Loucy (cell line): ENCODE measurements around the gene PIR.

ENCODE experiments used
- EZH2phosphoT487 ChIP-seq: fragments of 200-600 bp; IDR thresholded peaks from 2 replicates; pipeline ENCODE4 v1.6.1; 2018; ENCODE audit warnings: antibody characterized with exemption, mild to moderate bottlenecking, moderate library complexity, borderline replicate concordance
- TF ChIP-seq, protein P1 (sequence below): fragments of 200-600 bp; sonication (generic); conservative IDR thresholded peaks from 2 replicates; pipeline ENCODE4 v1.5.1; 2014; ENCODE audit warnings: mild to moderate bottlenecking, antibody characterized with exemption, low read length

GRCh38 chrX:15530318-15530717 lies 37.2 kb upstream of the PIR start:
- TF ChIP-seq, protein P1, sequence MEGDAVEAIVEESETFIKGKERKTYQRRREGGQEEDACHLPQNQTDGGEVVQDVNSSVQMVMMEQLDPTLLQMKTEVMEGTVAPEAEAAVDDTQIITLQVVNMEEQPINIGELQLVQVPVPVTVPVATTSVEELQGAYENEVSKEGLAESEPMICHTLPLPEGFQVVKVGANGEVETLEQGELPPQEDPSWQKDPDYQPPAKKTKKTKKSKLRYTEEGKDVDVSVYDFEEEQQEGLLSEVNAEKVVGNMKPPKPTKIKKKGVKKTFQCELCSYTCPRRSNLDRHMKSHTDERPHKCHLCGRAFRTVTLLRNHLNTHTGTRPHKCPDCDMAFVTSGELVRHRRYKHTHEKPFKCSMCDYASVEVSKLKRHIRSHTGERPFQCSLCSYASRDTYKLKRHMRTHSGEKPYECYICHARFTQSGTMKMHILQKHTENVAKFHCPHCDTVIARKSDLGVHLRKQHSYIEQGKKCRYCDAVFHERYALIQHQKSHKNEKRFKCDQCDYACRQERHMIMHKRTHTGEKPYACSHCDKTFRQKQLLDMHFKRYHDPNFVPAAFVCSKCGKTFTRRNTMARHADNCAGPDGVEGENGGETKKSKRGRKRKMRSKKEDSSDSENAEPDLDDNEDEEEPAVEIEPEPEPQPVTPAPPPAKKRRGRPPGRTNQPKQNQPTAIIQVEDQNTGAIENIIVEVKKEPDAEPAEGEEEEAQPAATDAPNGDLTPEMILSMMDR = no peak
- no peak for TF ChIP-seq EZH2phosphoT487
